ENCODE results near the gene APPBP2. TPM values are rescaled to one million over a fixed set of nuclear protein-coding genes. Genes with fewer than 3 reads are reported as not detected.
"Not testable (repeated sequence)": the region's sequence is repeated elsewhere in the genome, so short reads cannot be mapped to it uniquely, and the experiment has no call there.

APPBP2 gene
- total RNA-seq, 1 donor = 14.0 TPM

DNA sequence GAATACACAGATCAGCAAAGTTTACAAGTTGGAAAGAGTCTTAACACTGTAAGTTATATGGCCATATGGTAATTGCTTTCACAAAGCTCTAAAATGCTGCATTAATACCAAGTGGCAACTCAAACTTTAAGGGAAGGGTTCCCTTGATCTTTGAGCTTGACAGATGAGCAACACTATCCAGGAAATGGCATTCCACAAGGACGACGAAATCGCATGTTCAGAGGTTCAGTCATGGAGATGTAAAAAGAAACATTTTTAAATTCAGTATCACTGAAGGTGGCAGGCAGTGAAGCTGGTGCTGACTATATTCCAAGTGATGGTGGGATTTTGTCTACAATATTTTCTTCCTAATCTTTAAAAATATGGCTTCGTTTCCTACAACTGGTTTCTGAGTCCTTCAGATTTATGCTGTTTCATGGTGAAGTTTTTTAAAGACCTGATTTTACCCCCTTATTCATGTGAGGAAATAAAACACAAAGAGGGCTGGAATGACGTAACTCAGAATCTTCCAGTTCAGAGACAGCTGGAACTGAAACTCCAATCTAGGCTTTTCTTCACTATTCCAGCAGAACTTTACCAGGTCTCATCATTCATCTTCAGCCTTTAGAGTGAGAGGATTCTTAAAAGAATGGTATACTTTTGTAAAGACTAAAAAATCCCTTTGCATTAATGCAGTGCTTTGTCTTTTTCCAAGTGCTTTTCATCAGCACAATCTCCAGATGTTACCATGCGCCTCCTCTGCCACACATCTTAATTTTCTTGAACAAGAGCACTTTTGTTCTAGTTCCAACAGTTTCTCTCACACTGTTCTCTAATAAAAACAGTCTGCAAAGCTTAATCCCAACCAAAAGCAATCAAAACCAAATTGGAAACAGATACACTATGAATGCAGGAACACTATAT, 83.5 kb downstream of the APPBP2 start:
- no peak for DNase-seq (ENCODE audit: low read depth in 2 of 3, low spot score in 2 of 3)

DNA sequence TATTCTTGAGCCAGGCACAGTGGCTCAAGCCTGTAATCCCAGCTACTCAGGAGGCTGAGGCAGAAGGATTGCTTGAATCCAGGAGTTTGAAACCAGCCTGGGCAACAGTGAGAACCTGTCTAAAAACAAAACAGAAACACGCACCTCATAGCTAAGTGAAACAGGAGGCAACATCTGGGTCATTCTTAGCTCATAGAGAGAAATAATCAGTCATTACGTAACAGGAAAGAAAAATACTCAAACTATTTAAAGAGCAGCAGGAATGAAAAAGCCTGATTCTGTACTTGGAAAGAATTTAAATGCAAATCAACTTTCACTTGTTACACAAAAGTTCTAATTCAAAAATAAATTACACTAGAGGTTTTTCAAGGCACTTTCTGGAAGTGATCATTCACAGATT, 86.5 kb downstream of the APPBP2 start:
- DNase-seq (ENCODE audit: low read depth in 2 of 3, low spot score in 2 of 3) = no peak

DNA sequence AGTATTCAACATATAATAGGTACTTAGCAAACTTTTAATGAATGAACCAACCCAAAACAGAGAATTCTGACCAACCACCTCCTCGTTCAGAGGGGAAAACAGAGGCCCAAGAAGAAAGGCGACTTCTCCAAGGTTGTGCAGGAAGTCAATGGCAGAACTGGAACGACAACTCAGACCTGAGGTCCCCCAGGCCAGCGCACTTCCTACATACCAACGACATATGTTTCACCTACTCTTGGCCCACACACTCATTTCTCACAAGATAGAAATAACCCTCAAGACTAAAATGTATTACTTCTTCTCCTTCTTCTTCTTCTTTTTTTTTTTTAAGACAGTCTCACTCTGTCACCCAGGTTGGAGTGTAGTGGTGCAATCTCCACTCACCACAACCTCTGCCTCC, 89.4 kb downstream of the APPBP2 start:
- no peak for DNase-seq (ENCODE audit: low read depth in 2 of 3, low spot score in 2 of 3)

DNA sequence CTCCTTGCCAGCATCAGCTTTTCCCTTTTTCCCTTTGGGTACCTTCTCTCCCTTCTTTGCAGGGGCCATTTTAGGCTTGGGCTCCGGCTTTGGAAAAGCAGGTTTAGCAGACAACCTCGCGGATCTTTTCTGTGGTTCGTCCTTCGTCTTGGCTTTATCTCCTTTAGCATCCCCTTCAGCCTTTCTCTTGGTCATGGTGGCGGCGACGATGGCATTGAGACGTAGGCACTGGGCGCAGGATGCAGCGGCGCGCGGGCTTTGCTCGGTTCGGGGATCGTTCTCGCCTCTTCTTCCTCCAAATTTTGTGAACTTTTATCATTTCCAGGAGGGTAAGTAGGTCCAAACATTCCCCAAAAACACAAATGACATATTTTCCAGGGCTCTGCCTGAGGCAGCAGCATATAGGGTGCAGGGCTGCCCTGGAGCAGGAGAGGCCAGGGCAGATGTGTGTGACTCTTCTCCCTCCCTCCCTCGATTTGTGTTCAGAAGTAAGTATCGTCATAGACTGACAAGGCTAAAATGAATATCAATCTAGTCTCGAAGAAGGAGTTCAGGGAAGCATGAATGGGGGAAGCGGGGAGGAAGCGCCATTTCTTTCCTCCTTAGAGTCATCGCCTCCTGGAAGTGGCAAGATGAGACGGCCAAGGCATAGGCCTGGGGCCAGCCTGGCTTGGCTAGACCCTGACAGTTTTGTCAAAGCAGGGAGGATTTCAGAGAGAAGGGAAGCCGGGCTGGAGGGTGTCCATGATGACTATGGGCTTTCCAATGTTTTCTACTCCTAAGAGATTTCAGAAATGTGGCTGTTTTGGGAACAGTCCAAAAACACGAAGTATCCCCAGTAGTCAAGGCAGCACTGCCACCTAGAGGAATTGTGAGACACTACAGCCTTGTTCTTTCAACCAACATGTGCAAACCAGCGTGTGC, 90.5 kb downstream of the APPBP2 start:
- DNase-seq (ENCODE audit: low read depth in 2 of 3, low spot score in 2 of 3) = peak; percentile 37 to 86 (median 65)

DNA sequence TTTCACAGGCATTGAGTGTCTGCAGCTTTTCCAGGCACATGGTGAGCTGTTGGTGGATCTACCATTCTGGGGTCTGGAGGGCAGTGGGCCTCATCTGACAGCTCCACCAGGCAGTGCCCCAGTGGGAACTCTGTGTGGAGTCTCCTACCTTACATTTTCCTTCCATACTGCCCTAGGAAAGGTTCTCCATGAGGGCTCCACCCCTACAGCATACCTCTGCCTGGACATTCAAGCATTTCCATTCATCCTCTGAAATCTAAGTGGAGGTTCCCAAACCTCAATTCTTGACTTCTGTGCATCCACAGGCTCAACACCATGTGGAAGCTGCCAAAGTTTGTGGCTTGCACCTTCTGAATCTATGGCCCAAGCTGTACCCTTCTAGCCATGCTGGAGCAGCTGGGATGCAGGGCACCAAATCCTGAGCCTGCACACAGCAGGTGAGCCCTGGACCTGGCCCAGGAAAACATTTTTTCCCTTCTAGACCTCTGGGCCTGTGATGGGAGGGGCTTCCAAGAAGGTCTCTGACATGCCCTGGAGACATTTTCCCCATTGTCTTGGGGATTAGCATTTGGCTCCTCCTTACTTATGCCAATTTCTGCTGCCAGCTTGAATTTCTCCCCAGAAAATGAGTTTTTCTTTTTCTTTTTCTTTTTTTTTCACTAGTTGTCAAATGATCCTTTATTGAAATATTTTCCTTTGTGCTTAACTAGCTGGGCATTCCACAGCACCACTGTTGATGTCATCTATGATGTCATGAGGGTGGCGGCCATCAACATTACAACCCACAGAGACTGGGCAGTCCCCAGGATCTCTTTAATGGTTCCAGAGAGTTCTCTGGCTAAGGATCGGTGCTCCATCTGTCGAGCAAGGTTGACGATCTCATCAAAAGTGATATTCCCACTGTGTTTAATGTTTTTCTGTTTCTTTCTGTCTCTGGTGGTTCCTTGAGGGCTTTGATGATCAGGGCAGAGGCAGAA, 92.7 kb downstream of the APPBP2 start:
- DNase-seq (ENCODE audit: low read depth in 2 of 3, low spot score in 2 of 3) = not testable (repeated sequence)

DNA sequence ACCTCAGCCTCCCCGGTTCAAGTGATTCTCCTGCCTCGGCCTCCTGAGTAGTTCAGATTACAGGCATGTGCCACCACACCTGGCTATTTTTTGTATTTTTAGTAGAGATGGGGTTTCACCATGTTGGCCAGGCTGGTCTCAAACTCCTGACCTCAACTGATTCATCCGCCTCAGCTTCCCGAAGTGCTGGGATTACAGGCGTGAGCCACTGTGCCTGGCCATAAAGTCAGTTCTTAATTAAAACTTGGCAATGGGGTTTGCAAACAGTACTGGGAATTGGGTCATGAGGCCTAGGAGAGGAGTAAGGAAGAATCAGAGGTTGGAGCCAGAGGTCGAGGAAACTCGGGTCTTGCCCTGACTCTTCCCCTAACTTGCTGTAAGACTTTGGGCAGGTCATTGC, 95.5 kb downstream of the APPBP2 start:
- not testable (repeated sequence) for DNase-seq (ENCODE audit: low read depth in 2 of 3, low spot score in 2 of 3)

DNA sequence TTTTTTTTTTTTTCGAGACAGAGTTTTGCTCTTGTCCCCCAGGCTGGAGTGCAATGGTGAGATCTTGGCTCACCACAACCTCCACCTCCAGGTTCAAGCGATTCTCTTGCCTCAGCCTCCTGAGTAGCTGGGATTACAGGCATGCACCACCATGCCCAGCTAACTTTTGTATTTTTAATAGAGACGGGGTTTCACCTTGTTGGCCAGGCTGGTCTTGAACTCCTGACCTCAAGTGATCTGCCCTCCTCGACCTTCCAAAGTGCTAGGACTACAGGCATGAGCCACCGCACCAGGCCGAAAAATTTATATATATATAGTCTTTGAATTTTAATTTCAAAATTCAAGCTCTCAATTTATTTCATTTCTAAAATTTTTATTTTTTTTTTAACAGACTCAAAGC, 97.6 kb downstream of the APPBP2 start:
- DNase-seq (ENCODE audit: low read depth in 2 of 3, low spot score in 2 of 3) = not testable (repeated sequence)

DNA sequence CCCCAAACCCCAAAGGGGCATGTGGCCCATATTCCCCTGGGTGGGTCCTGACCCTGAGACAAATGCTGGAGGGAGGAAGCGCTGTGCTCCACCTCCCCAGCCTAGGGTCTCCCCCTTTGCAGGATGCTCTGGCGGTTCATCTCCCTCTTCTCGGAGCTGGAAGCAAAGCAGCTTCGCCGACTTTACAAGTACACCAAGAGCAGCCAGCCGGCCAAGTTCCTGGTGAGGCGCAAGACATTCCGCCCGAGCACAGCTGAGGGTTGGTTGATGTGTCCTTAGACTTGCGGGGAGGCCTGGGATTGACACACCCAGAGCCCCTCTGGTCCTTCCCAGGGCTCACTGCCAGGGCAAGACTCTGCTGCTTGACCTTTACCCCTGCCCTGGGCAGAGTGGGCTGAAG, 99.4 kb downstream of the APPBP2 start:
- DNase-seq (ENCODE audit: low read depth in 2 of 3, low spot score in 2 of 3) = no peak

DNA sequence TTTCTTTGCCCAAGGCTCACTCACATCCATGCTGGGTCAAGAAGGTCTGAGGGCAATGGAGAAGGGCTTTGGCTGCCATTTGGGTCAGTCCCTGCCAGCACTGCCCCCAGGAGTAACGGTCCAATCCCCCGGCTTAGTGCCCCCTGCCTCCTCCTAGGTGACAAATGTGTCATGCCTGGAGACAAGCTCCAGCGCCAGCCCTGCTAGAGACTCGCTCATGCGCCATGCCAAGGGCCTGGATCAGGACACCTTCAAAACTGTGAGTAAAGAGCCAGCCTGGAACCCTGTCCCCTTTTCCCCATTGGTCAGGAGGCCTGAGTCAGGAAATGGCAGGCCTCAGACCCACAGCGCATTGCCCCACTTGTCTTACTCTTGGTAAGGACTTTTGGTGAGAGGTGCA, 100.4 kb downstream of the APPBP2 start:
- DNase-seq (ENCODE audit: low read depth in 2 of 3, low spot score in 2 of 3) = no peak

DNA sequence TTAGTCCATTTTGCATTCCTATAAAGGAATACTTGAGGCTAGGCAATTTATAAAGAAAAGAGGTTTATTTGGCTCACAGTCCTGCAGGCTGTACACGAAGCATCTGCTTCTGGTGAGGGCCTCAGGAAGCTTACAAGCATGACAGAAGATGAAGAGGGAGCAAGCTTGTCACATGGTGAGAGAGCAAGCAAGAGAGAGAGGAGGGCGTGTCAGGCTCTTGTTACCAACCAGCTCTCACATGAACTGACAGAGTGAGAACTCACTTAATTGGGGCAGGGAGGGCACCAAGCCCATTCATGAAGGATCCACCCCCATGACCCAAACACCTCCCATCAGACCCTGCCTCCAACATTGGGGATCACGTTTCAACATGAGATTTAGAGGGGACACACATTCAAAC, 102.2 kb downstream of the APPBP2 start:
- no peak for DNase-seq (ENCODE audit: low read depth in 2 of 3, low spot score in 2 of 3)

DNA sequence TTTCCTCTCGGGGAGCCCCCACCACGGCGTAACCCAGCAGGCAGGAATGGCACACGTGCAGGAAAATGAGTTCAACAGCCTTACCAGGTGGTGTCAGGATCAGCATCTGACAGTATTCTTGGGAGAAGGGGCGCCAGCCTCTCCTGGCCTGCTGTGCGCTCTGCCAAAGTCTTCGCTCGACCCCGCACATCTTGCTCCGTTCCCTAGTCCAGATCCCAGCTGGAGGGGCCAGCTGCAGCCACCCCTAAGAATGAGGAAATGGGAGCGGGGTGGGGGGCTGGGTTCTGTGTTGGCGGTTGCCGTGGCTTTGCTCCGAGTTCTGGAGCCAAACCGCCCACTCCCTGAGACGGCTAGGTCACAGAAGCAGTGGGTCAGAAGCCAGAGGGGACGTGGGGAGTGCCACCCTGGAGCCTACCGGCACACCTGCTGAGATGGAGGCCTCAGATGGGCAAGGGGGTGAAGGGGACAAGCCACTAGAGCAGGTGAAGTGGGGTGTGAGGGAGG, 103.8 kb downstream of the APPBP2 start, which contains the start of gene CHCT1:
TSS of gene CHCT1 (plus strand) at position 328 of the 504 bp plus-strand sequence. CDS start at position 432, 104 bp downstream.
- no peak for DNase-seq (ENCODE audit: low read depth in 2 of 3, low spot score in 2 of 3)

DNA sequence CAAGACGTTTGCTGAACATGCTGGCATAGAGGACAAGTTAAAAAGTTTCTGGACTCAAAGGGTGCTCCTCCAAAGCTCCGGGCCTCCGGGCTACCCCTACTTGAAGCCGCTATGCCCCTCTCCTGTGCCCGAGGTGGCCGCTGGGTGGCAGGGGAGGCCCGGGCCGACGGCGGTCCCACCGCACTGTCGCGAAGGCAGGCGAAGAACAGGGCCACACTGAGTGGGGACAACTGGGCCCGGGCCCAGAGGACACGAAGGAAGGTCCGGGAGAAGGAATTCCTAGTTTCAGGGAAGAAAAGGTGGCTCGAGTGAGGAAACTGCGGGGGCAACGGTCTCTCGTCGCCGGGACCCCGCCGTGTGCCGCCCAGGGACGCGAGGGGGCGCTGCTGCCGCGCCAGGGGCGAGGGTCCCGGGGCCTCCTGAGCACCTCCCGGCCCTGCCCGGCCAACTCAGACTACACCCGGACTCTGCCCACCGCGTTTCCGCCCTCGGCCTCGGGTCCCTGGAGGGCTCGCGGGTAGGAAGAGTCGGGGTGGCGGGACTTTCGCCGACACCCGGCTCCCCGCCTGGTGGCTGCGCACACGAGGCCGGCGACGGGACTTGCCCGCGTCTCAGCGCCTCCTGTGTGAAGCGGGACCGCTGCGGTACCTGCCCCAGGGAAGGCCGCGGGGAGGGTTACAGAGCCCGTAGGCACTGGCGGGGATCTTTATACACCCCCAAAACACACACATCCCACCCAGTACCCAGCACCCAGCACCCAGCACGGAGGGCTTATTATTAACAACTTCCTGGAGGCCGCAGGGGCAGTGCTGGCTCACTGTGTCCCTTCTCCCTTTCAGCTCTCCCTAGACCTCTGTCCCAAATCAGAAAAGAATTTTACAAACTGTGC, 104.5 kb downstream of the APPBP2 start:
- peak; percentile 63 to 81 (median 76) for DNase-seq (ENCODE audit: low read depth in 2 of 3, low spot score in 2 of 3)

DNA sequence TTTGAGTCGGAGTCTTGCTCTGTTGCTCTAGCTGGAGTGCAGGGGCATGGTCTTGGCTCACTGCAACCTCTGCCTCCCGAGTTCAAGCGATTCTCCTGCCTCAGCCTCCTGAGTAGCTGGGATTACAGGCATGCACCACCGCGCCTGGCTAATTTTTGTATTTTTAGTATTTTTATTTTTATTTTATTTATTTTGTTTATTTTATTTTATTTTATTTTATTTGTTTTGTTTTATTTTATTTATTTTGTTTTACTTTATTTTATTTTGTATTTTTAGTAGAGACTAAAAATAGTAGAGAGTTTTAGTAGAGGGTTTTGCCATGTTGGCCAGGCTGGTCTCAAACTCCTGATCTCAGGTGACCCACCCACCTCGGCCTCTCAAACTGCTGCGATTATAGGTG, 106.2 kb downstream of the APPBP2 start:
- not testable (repeated sequence) for DNase-seq (ENCODE audit: low read depth in 2 of 3, low spot score in 2 of 3)

DNA sequence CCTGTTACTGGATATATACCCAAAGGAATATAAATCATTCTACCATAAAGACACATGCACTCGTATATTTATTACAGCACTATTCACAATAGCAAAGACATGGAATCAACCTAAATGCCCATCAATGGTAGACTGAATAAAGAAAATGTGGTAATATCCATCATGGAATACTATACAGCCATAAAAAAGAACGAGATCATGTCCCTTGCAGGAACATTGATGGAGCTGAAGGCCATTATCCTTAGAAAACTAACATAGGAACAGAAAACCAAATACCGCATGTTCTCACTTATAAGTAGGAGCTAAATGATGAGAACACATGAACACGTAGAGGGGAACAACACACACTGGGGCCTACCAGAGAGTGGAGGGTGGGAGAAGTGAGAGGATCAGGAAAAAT, 107.0 kb downstream of the APPBP2 start:
- DNase-seq (ENCODE audit: low read depth in 2 of 3, low spot score in 2 of 3) = not testable (repeated sequence)

DNA sequence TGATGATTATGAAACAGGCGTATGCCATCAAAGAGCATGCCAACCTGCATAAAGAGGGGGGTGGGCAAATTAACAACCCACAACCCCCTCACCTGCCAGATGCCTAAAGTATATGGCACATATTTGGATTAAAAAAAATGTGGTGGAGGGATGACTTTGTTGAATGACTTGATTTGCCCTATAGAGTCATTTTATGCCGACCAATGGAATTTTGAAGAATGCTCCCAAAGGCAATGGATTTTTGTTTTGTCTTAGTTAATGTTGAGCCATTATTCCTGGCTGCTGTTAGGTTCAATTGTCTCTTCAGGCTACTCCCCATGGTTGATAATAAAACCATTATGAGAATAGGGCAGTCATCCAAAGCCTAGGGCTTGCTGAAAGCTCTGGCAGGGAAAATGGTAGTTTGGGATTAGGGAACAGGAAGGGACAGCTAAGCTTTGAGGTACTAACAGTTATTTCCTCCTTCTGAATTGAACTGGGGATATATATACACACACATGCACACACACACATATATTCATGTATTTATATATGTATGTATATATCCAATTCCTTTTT, 109.6 kb downstream of the APPBP2 start:
- no peak for DNase-seq (ENCODE audit: low read depth in 2 of 3, low spot score in 2 of 3)

DNA sequence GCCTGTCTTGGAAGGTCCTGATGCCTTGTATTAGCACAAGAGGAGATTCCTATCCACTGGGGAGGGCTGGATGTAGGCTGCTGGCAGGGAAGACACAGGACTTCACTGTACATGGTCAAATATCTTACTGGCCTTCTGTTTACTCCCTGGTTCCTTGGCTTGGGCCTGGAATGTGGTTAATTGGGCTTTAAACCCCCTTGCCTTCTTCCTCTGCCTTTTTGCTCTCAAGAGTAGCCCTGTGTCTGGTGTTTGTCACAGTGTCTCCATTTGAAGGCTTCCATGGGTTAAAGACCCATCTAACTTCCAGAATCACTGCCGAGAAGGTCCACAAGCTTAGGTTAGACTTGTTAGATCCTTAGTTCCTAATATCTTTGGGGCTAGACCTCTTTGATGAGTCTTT, 110.9 kb downstream of the APPBP2 start:
- DNase-seq (ENCODE audit: low read depth in 2 of 3, low spot score in 2 of 3) = no peak

DNA sequence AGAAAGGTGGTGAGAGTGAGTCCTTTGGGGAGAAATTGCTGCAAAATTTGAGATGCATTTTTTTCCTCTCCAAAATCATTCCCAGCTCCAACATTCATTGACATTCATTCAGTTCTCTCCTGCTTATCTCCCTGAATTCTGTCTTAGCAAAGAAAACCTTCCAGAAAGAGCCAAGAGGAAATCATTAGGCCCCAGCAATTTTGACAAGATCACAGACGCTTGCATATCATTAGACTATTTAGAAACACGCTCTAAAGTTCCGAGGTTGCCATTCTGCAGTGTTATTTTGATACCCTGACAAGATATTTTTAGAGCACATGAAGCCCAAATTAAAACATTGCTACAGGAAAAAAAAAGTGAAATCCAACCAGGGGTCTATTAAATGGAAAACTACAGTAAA, 113.3 kb downstream of the APPBP2 start:
- DNase-seq (ENCODE audit: low read depth in 2 of 3, low spot score in 2 of 3) = no peak

DNA sequence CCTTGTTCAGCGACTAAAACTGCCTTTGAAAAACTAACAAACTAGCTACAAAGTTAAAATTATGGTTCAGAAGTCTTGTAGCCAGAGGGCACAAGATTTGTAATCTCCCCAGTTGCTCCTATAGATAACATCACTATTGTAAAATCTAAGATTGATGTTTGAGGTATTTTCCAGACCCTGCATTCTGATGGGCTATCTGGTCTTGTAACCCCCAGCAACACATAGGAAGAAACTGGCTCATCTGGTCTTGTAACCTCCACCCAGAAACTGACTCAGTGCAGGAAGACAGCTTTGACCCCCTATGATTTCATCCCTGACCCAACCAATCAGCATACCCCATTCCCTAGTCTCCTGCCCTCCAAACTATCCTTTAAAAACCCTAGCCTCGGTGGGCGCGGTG, 116.0 kb downstream of the APPBP2 start:
- no peak for DNase-seq (ENCODE audit: low read depth in 2 of 3, low spot score in 2 of 3)

DNA sequence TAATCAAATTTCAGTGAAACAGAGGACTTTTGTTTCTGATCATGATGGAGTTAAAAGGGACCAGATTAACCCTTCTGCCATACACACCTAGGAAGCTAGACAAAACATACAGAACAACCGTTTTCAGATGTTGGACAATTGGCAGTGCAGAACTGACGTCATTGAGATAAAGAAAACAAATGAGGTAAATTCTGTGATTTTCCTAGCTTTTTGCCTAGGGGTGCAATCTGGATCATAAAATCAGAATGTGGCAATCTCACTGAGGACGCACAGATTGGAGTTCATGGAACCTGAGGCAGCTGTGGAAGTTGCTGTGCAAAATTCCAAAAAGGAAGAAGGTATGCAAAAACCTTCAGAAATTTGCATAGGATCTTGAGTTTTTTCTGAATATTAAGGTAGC, 119.2 kb downstream of the APPBP2 start:
- DNase-seq (ENCODE audit: low read depth in 2 of 3, low spot score in 2 of 3) = no peak
